Endothelial cell of umbilical vein (primary cell): Measurements from ENCODE around the gene CRYL1. TPM values are rescaled to one million over a fixed set of nuclear protein-coding genes. Genes with fewer than 3 reads are reported as not detected.

Source experiments
- BruUV-seq: library from RNA; stranded (reverse); fragments of 400-500 nt; replicated peaks from 2 replicates; lab custom pipeline; 2021; lab: Mats Ljungman, UMichigan
- CTCF ChIA-PET: fragments of 300-600, 350-600 bp; sonication (Branson Sonifier 250); formaldehyde crosslinking; loops from one replicate; lab custom pipeline; 2021; ENCODE audit warnings: antibody characterized with exemption, inconsistent platforms; lab: Charles Lee
- POLR2A ChIA-PET: fragments of 300-600, 350-600 bp; sonication (Branson Sonifier 250); formaldehyde crosslinking; loops from one replicate; lab custom pipeline; 2021; ENCODE audit warnings: antibody characterized with exemption, inconsistent platforms; lab: Charles Lee
- DNase-seq: peaks from one replicate; pipeline ENCODE4 v3.0.0-alpha.2; 2011; ENCODE audit warnings: low read depth, low spot score
- FAIRE-seq: peaks from 2 replicates; lab custom pipeline; 2011; peaks lifted over from hg19 to GRCh38; lab: Jason Lieb, UNC
- H2AFZ ChIP-seq: 2 replicates; pipeline ENCODE4 v1.6.0; 2012; ENCODE audit warnings: low read depth, low read length, control low read depth, inconsistent platforms
- H3K27ac ChIP-seq: 2 replicates; pipeline ENCODE4 v1.5.1; 2011; ENCODE audit warnings: low read depth, mild to moderate bottlenecking, control low read depth, low read length, moderate library complexity; ENCODE audit not compliant: insufficient read depth
- H3K27me3 ChIP-seq, 2 experiments: 2 replicates each; pipeline versions ENCODE4 v1.6.0 to v1.6.1; 2011; ENCODE audit warnings: low read length in 2 of 2, mixed read lengths in 1 of 2; ENCODE audit not compliant: control insufficient read depth in 2 of 2, insufficient read depth in 2 of 2
- H3K36me3 ChIP-seq, 2 experiments: 2 replicates in 1 of 2; 3 replicates in 1 of 2; pipeline ENCODE4 v1.5.1; 2011; ENCODE audit warnings: low read length in 2 of 2, mild to moderate bottlenecking in 1 of 2, moderate library complexity in 1 of 2; ENCODE audit not compliant: control insufficient read depth in 2 of 2, insufficient read depth in 2 of 2; ENCODE audit errors: extremely low read depth in 1 of 2
- H3K4me1 ChIP-seq: 3 replicates; pipeline ENCODE4 v1.5.1; 2011; ENCODE audit warnings: mild to moderate bottlenecking, low read length; ENCODE audit not compliant: control insufficient read depth, insufficient read depth; ENCODE audit errors: extremely low read depth
- H3K4me2 ChIP-seq: 2 replicates; pipeline ENCODE4 v1.6.1; 2011; ENCODE audit warnings: low read length, control low read depth, mixed read lengths; ENCODE audit not compliant: insufficient read depth
- H3K4me3 ChIP-seq, 3 experiments: fragments of 200-600 bp in 1 of 3; sonication (generic), shearing (Covaris generic) in 1 of 3; replicated peaks in 1 of 3; 2 replicates each; pipeline ENCODE4 v1.5.1; 2011 to 2016; ENCODE audit warnings: control low read depth in 3 of 3, low read length in 3 of 3, mild to moderate bottlenecking in 2 of 3, inconsistent platforms in 1 of 3, low read depth in 1 of 3, moderate library complexity in 1 of 3; ENCODE audit not compliant: insufficient read depth in 1 of 3
- H3K79me2 ChIP-seq: 2 replicates; pipeline ENCODE4 v1.6.0; 2012; ENCODE audit warnings: low read length, inconsistent platforms; ENCODE audit not compliant: control insufficient read depth, insufficient read depth
- H3K9ac ChIP-seq: replicated peaks from 2 replicates; pipeline ENCODE3; 2011; ENCODE audit warnings: low read length, control low read depth; ENCODE audit not compliant: insufficient read depth; ENCODE audit errors: extremely low read depth
- H3K9me1 ChIP-seq: replicated peaks from 3 replicates; pipeline ENCODE4 v1.6.0; 2011; ENCODE audit warnings: mild to moderate bottlenecking, low read length; ENCODE audit not compliant: control insufficient read depth, insufficient read depth; ENCODE audit errors: extremely low read depth
- H3K9me3 ChIP-seq: replicated peaks from 2 replicates; pipeline ENCODE4 v1.5.1; 2012; ENCODE audit warnings: low read length, inconsistent platforms; ENCODE audit not compliant: control insufficient read depth, insufficient read depth
- H4K20me1 ChIP-seq: replicated peaks from 2 replicates; pipeline ENCODE3; 2011; ENCODE audit warnings: mild to moderate bottlenecking, low read length; ENCODE audit not compliant: control insufficient read depth, insufficient read depth; ENCODE audit errors: extremely low read depth
- CTCF ChIP-seq, 2 donors: IDR thresholded peaks; 1 replicate in 1 of 2; 2 replicates in 1 of 2; pipeline ENCODE4 v1.5.1; 2011; ENCODE audit warnings: low read length in 2 of 2, mild to moderate bottlenecking in 2 of 2, moderate library complexity in 2 of 2, control low read depth in 1 of 2, inconsistent platforms in 1 of 2, low read depth in 1 of 2; ENCODE audit not compliant: insufficient read depth in 1 of 2; ENCODE audit errors: extremely low read depth in 1 of 2
- EZH2 ChIP-seq: IDR thresholded peaks from 2 replicates; pipeline ENCODE4 v1.6.1; 2012; ENCODE audit warnings: borderline replicate concordance, low read depth, mild to moderate bottlenecking, moderate library complexity, low read length, inconsistent platforms; ENCODE audit not compliant: severe bottlenecking
- FOS ChIP-seq: IDR thresholded peaks from 2 replicates; pipeline ENCODE4 v1.6.1; 2011; ENCODE audit warnings: mild to moderate bottlenecking, low read length, moderate library complexity, borderline replicate concordance; ENCODE audit not compliant: insufficient read depth
- GATA2 ChIP-seq: IDR thresholded peaks from 2 replicates; pipeline ENCODE4 v1.7.0; 2011; ENCODE audit warnings: low read depth, mild to moderate bottlenecking, moderate library complexity, mixed read lengths, low read length; ENCODE audit not compliant: insufficient read length, insufficient read depth
- JUN ChIP-seq: IDR thresholded peaks from 2 replicates; pipeline ENCODE4 v1.6.1; 2011; ENCODE audit warnings: borderline replicate concordance, low read depth; ENCODE audit not compliant: insufficient read length, insufficient read depth
- MAX ChIP-seq: IDR thresholded peaks from 2 replicates; pipeline ENCODE4 v1.6.1; 2011; ENCODE audit not compliant: insufficient read depth, insufficient read length
- MYC ChIP-seq: IDR thresholded peaks from one replicate; pipeline ENCODE4 v1.6.1; 2011; ENCODE audit warnings: mild to moderate bottlenecking, low read depth, low read length
- POLR2A ChIP-seq: IDR thresholded peaks from 2 replicates; pipeline ENCODE4 v1.6.1; 2012; ENCODE audit warnings: low read depth, mild to moderate bottlenecking, control low read depth, low read length
- POLR2AphosphoS5 ChIP-seq: IDR thresholded peaks from 2 replicates; pipeline ENCODE4 v1.6.1; 2012; ENCODE audit warnings: low read depth, mild to moderate bottlenecking, control low read depth, low read length, moderate library complexity; ENCODE audit not compliant: insufficient read depth
- dilution Hi-C: fragments of 300-500 bp; cut with MboI; formaldehyde crosslinking; loops from one replicate; pipeline ENCODE4 v1.15.0; 2019; ENCODE audit warnings: low sequenced_read_pairs; ENCODE audit not compliant: extremely low pct_ligation_motif_present
- intact Hi-C: fragments of 100-400 bp; cut with micrococcal nuclease; formaldehyde crosslinking; loops from one replicate; pipeline ENCODE4 v1.10.0; 2022
- polyA plus RNA-seq, 4 experiments: library from polyadenylated mRNA; depleted of rRNA in 3 of 4; stranded (reverse) in 3 of 4; unstranded in 1 of 4; fragments of >200 nt; gene quantifications; 2 replicates each; pipeline versions ENCODE4 v1.2.1 to v1.2.3, GENCODE V29; 2011 to 2012; ENCODE audit warnings: missing spikeins in 1 of 4
- total RNA-seq: library from RNA; stranded (reverse); gene quantifications from 2 replicates; pipeline ENCODE4 v1.2.3, GENCODE V29; 2021

Gene CRYL1
- total and polyA plus RNA-seq, 2 donors (not counting 3 experiments of a cell fraction or from before 2014, with no cell fraction given), result 13.9 to 39.0 TPM

GRCh38 chr13:20424559-20424852, 101.2 kb downstream of the CRYL1 start:
- Histone ChIP-seq H3K9me1 (no peaks in the 10 kb centered on the region), H3K9me3 (no peaks in the 10 kb centered on the region), H4K20me1 (no peaks in the 10 kb centered on the region), H3K27me3 (no peaks in the 10 kb centered on the region), H3K4me1 (no peaks in the 10 kb centered on the region), H3K4me2 (no peak overlapping the region), H3K36me3 (no peaks in the 10 kb centered on the region), H3K9ac (no peak overlapping the region), H3K79me2 (no peaks in the 10 kb centered on the region), H2AFZ (no peak overlapping the region), H3K27ac (no peak overlapping the region), H3K4me3 (no peak overlapping the region)
- DNase-seq (no peak), FAIRE-seq (no peak)
- POLR2A ChIA-PET, result no interaction called here
- intact Hi-C loops (no loop called here), dilution Hi-C loops (no loop called here)
- CTCF ChIA-PET, result no interaction called here
- no TSS peak for BruUV-seq
- TF ChIP-seq MYC (no peak), POLR2AphosphoS5 (no peak), CTCF (IDR thresholded peaks at IDR 0.05; ENCODE audit: extremely low read depth in 1 of 2, insufficient read depth in 1 of 2, low read depth in 1 of 2, low read length in 2 of 2) (no peak), JUN (no peak), EZH2 (no peak), GATA2 (no peak), MAX (no peak), POLR2A (no peak), FOS (no peak)
